GM13976 (cell line): ENCODE data around the gene PIAS1.
"Not testable (repeated sequence)": the region's sequence is repeated elsewhere in the genome, so short reads cannot be mapped to it uniquely, and the experiment has no call there.

Experiments used
- DNase-seq: peaks from one replicate; pipeline ENCODE4 v3.0.0; 2012; ENCODE audit warnings: low spot score
- CTCF ChIP-seq: IDR thresholded peaks from 2 replicates; pipeline ENCODE4 v1.5.1; 2012; ENCODE audit warnings: borderline replicate concordance, mild to moderate bottlenecking; ENCODE audit not compliant: insufficient read depth; ENCODE audit errors: extremely low read depth, missing control alignments, control extremely low read depth
- in situ Hi-C: fragments of 300-500 bp; cut with MboI; formaldehyde crosslinking; loops from one replicate; pipeline ENCODE4 v1.12.0; 2022; ENCODE audit warnings: low sequenced_read_pairs, mixed read lengths, inconsistent platforms; ENCODE audit not compliant: unreplicated experiment

PIAS1 gene

GRCh38 chr15:68220967-68221366, 166.9 kb downstream of the PIAS1 start:
- TF ChIP-seq CTCF = no peak
- in situ Hi-C loops = no loop called here
- DNase-seq = no peak

- DNase-seq, in situ Hi-C loops: not testable (repeated sequence)
Measured at GRCh38 chr15:68221530-68222431, 167.7 kb downstream of the PIAS1 start.

GRCh38 chr15:68222432-68222743, 168.3 kb downstream of the PIAS1 start:
- in situ Hi-C loops = not testable (repeated sequence)

GRCh38 chr15:68223171-68223570, 169.1 kb downstream of the PIAS1 start:
- in situ Hi-C loops = no loop called here
- no peak for TF ChIP-seq CTCF
- no peak for DNase-seq

More at GRCh38 chr15:68222432-68222743, 168.3 kb downstream of the PIAS1 start:
- DNase-seq = not testable (repeated sequence)

- in situ Hi-C loops = no loop called here
- DNase-seq = no peak
- TF ChIP-seq CTCF = no peak
Measured at GRCh38 chr15:68224108-68224507, 170.0 kb downstream of the PIAS1 start.

GRCh38 chr15:68224546-68225250, 170.6 kb downstream of the PIAS1 start:
- no peak for TF ChIP-seq CTCF
- peak; percentile 55 for DNase-seq
- in situ Hi-C loops = no loop called here

- in situ Hi-C loops, DNase-seq: not testable (repeated sequence)
Measured at GRCh38 chr15:68225442-68225841, 171.3 kb downstream of the PIAS1 start.

- no peak for TF ChIP-seq CTCF
- DNase-seq = no peak
- in situ Hi-C loops = no loop called here
Measured at GRCh38 chr15:68227643-68228142, 173.6 kb downstream of the PIAS1 start.
